SHP77 treated with DMSO at 0.1 percent for 48 hours (cell line): Measurements from ENCODE around the gene SYNGR2.

ENCODE experiments used
- DNase-seq: peaks from one replicate; lab custom pipeline; 2025; lab: John Stamatoyannopoulos, UW

The SYNGR2 gene

DNA sequence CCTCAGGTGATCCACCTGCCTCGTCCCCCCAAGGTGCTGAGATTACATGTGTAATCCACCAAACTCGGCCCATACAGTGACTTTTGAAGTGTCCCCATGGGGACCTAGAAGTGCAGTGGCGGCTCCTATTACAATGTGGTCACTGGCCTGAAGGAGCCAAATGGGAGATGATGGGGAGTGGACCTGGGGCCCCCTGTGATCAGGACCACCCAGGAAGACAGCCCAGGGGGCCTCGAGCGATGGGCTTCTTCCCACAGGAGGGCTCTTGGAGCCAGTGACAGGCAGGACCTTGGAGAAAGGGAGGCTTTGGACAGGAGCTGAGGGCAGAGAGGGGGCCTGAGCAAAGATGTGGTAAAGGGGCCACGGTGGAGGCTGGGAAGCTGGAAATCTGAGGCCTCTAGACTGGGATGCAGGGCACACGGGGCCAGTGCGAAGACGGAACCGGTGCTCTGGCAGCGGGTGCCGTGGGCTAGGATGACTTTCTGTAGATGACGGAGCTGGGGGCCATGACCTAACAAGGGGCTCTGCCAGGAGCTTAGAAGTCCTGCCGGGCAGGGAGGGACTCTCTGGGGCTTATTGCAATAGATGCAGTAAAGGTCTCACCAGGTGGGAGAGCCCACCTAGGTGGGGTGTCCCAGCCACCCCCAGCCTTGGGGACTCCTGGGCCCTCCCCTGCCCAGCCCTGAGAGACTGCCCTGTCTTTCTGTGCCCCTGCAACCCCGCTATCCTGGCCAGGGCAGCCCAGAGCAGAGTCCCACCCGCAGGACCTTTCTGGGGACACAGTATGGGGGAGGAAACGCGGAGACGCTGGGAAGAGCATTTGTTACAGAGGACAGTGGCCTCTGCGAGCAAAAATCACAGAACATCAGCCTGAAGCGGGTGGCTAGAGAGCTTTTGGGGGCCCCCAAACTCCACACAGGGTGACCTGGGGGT, 24.9 kb upstream of the SYNGR2 start:
- DNase-seq: no peak

GRCh38 chr17:78144147-78144719, 24.1 kb upstream of the SYNGR2 start:
- DNase-seq: no peak

DNA sequence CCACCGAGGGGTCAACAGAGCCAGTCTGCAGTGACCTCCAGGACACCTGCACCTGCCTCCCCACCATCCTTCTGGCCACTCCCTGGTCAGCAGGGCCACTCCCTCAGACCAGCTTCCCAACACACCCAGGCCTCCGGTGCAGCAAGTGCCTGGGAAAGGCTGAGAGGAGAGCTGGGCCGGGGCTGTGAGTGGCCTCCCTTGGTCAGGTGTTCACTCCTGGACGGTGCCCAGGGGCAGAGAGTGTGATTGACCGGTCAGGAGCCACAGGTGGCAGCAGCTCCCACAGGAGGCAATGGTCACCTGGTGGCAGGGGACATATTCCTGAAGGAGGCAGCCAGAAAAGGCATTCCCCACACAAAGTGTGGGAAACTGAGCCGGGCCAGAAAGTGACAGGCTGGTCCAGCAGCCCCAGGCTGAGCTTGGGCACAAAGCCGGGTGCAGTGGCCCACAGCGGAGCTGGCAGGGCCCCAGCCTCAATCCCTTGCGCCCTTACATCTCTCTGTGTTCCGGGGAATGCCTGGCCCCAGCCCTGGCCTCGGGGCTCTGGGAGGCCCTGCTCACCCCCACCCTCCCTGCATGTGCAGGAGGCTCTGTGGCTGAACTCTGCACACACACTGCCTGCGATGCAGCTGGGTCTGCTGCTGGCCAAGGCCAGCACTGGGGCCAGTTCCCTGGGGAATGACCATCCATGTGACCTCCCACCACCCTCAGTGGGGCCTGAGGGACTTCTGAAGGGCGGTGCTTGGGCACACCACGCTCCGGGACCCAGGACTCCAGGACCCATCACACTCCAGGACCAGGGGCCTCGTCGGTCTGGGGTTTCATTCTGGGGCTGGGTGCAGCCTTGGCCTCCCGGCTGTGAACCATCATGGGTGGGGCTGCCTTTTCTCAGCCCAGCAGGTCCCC, 23.4 kb upstream of the SYNGR2 start:
- no peak for DNase-seq

GRCh38 chr17:78146471-78146869, 21.9 kb upstream of the SYNGR2 start:
- no peak for DNase-seq

DNA sequence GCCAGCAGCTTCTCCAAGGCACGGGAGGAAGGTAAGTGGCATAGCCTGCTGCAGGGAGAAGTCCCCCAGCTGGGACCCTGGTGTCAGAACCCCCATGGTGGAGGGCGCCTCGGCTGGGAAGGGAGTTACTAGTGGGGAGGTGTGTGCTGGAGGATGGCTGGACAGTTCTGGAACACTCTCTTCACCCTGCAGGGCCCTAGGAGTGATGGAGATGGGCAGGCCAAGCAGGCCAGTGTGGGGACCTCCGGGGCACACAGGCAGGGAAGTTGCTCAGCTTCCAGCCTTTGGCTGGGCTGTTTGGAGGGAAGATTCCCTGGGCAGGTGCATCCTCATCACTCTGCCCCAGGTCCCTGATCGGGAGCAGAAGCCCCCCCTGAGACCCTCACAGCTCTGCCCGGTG, 21.5 kb upstream of the SYNGR2 start:
- DNase-seq: no peak

- no peak for DNase-seq
Observed at GRCh38 chr17:78147315-78147998, 20.9 kb upstream of the SYNGR2 start.

GRCh38 chr17:78148286-78149016, 19.9 kb upstream of the SYNGR2 start:
- DNase-seq: no peak

- no peak for DNase-seq
Observed at GRCh38 chr17:78151514-78152008, 16.8 kb upstream of the SYNGR2 start.

- DNase-seq: no peak
Observed at GRCh38 chr17:78154903-78155811, 13.2 kb upstream of the SYNGR2 start.

GRCh38 chr17:78159575-78160158, 8.7 kb upstream of the SYNGR2 start:
- no peak for DNase-seq

- DNase-seq: no peak
Observed at GRCh38 chr17:78163881-78164747, 4.3 kb upstream of the SYNGR2 start.

- no peak for DNase-seq
Observed at GRCh38 chr17:78164748-78165607, 3.4 kb upstream of the SYNGR2 start.

GRCh38 chr17:78166416-78166815, 2.0 kb upstream of the SYNGR2 start:
- DNase-seq: no peak

DNA sequence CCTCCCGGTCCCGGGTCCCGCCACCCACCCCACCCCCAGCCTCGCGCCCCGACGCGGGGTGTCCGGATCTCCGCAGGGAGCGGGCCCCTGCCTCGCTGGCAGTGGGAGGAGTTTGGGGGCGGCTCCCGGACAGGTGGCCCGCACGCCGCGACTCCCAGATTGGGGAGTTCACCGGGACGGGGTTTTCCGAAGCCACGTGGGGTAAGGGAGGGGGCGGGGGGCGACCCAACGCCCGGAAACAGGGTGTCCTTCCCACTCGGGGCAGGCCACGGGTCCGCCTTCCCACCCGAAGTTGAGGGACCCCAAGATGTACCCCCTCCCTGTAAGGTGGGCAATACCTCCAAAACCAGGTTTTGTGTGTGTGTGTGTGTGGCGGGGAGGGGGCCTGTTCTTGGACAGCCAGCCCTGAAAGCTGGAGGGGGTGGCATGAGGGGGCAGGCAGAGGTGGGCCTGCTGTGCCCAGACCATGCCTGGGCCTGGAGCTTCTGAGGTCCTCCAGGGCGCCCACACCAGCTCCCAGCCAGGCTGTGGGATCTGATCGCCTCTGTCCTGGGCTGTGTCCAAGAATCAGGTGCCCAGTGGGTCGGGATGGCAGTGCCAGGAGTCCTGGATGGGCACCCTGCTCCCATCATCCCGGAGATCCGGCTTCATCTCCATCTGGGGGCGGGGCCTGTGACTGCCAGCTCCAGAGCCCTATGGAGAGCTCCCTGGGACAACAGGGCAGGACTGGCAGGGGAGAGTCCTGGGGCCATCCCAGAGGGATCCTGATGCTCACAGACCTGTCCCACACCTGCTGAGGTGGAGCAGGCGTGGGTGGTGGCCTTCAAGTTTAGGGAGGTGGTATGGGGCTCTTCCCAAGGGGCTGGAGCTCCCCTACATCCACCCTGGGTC, 767 bp downstream of the SYNGR2 start:
- DNase-seq: no peak

DNA sequence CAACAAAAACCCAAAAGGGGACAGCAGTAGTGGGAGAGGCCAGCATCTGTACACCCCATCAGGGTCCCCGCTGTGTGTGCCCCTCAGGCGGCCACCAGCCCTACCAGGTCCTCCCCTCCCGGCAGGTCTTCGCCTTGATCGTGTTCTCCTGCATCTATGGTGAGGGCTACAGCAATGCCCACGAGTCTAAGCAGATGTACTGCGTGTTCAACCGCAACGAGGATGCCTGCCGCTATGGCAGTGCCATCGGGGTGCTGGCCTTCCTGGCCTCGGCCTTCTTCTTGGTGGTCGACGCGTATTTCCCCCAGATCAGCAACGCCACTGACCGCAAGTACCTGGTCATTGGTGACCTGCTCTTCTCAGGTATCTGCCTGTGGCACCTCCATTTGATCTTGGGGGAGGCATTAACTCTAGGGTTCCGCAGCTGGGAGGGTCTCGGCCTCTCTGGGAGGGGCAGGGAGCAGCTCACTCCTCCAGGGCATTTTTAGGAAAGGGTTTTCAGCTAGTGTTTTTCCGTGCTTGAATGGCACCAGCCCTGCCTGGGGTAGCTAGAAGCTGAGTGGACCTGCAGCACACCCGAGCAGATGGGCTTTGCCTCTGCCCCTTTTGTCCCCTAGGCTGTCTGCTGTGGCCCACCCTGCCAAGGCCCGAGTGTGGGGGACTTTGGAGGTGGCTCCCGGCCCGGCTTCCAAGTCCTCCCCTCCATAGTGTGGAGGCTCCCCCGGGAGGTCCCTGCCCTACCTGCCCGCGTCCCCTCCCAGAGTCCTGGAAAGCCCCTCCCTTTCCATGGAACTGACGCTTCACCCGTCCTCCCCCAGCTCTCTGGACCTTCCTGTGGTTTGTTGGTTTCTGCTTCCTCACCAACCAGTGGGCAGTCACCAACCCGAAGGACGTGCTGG, 2.6 kb downstream of the SYNGR2 start:
- no peak for DNase-seq
